ENCODE data around the gene SHISAL2A.

DNA sequence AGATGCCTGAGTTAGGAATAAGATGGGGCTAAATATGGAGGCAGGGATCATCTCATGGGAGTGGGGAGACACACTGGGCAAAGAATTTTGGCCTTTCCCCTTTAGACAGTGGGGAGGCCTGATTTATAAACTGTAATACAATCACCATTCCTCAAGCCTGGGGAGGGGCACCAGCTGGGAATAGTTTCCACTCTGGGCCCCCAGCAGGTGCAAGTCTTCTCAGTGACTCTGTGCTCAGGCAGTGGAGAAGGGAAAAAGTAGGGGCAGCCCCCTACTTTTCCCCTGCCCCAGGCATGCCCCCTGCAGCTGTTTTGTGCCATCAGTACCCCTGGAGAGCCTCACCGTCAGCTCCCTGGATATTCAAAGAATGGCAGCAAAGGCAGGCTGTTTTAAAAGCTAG, 46.1 kb downstream of the SHISAL2A start:
- TF ChIP-seq TAF1 (IDR thresholded peaks at IDR 0.05; ENCODE audit: low read depth, low read length) (no peak), POLR2A (IDR thresholded peaks at IDR 0.05; ENCODE audit: control extremely low read depth in 1 of 2, low read depth in 2 of 2, low read length in 2 of 2) (no peak)
- TF ChIP-seq, protein P1, sequence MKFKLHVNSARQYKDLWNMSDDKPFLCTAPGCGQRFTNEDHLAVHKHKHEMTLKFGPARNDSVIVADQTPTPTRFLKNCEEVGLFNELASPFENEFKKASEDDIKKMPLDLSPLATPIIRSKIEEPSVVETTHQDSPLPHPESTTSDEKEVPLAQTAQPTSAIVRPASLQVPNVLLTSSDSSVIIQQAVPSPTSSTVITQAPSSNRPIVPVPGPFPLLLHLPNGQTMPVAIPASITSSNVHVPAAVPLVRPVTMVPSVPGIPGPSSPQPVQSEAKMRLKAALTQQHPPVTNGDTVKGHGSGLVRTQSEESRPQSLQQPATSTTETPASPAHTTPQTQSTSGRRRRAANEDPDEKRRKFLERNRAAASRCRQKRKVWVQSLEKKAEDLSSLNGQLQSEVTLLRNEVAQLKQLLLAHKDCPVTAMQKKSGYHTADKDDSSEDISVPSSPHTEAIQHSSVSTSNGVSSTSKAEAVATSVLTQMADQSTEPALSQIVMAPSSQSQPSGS (IDR thresholded peaks at IDR 0.05; ENCODE audit: low read length): no peak
- TF ChIP-seq, protein P2, sequence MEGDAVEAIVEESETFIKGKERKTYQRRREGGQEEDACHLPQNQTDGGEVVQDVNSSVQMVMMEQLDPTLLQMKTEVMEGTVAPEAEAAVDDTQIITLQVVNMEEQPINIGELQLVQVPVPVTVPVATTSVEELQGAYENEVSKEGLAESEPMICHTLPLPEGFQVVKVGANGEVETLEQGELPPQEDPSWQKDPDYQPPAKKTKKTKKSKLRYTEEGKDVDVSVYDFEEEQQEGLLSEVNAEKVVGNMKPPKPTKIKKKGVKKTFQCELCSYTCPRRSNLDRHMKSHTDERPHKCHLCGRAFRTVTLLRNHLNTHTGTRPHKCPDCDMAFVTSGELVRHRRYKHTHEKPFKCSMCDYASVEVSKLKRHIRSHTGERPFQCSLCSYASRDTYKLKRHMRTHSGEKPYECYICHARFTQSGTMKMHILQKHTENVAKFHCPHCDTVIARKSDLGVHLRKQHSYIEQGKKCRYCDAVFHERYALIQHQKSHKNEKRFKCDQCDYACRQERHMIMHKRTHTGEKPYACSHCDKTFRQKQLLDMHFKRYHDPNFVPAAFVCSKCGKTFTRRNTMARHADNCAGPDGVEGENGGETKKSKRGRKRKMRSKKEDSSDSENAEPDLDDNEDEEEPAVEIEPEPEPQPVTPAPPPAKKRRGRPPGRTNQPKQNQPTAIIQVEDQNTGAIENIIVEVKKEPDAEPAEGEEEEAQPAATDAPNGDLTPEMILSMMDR (IDR thresholded peaks at IDR 0.05; ENCODE audit: control extremely low read depth in 1 of 3, insufficient read depth in 1 of 3, low read depth in 1 of 3, low read length in 3 of 3): no peak
- TF ChIP-seq, protein P3, sequence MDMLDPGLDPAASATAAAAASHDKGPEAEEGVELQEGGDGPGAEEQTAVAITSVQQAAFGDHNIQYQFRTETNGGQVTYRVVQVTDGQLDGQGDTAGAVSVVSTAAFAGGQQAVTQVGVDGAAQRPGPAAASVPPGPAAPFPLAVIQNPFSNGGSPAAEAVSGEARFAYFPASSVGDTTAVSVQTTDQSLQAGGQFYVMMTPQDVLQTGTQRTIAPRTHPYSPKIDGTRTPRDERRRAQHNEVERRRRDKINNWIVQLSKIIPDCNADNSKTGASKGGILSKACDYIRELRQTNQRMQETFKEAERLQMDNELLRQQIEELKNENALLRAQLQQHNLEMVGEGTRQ (IDR thresholded peaks at IDR 0.05; ENCODE audit: low read length): no peak

Data from H1 (cell line).